ENCODE results near the gene SH3GLB1. TPM values are rescaled to one million over a fixed set of nuclear protein-coding genes. Genes with fewer than 3 reads are reported as not detected.
"Not testable (repeated sequence)": the region's sequence is repeated elsewhere in the genome, so short reads cannot be mapped to it uniquely, and the experiment has no call there.

The SH3GLB1 gene
- polyA plus RNA-seq (2013, experiment 1 of 2; ENCODE audit: insufficient read length) = 110 TPM
- polyA plus RNA-seq (2013, experiment 2 of 2; ENCODE audit: insufficient read length) = 118 TPM

DNA sequence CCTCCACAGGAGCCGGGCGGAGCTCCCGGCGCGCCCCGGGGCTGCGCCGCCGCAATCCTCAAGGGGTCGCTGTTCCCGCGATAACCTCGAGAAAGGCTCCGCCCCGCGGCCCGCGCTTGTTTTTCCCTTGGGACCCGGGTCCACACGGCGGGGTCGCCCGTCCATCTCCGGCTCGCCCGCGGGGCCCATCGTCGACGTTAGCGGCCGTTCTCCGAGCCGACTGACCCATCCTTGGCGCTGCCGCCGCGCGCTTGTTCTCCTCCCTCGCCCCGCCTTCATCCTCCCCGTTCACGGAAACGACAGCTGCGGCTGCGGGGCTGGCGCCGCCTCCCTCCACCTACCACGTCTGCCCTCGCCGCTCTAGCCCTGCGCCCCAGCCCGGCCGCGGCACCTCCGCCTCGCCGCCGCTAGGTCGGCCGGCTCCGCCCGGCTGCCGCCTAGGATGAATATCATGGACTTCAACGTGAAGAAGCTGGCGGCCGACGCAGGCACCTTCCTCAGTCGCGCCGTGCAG, at the start of gene SH3GLB1:
Gene SH3GLB1 (plus strand): TSS at position 119 of the 514 bp plus-strand sequence. CDS start 324 bp downstream, at position 443.
- peak; percentile 87 for DNase-seq

DNA sequence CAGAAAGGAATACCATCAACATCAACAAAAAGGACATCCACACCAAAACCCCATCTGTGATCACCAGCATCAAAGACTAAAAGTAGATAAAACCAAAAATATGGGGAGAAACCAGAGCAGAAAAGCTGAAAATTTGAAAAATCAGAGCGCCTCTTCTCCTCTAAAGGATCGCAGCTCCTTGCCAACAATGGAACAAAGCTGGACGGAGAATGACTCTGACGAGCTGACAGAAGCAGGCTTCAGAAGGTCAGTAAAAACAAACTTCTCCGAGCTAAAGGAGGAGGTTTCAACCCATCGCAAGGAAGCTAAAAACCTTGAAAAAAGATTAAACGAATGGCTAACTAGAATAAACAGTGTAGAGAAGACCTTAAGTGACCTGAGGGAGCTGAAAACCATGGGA, 46.0 kb upstream of the SH3GLB1 start:
- not testable (repeated sequence) for DNase-seq

DNA sequence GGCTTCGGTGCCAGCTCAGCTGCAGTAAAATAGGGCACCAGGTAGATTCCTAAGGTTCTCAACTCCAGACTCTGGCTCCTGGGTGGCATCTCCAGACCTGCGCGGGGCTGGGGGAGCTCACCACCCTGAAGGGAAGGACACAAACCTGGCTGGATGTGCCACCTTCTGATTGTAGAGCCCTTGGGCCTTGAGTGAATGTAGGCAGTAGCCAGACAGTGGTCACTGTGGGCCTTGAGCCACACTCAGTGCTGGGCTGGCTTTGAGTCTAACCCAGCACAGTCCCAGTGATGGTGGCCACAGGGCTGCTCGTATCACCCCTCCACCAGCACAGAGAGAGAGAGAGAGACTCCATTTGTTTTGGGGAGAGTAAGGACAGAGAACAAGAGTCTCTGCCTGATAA, 38.0 kb upstream of the SH3GLB1 start:
- no peak for DNase-seq

DNA sequence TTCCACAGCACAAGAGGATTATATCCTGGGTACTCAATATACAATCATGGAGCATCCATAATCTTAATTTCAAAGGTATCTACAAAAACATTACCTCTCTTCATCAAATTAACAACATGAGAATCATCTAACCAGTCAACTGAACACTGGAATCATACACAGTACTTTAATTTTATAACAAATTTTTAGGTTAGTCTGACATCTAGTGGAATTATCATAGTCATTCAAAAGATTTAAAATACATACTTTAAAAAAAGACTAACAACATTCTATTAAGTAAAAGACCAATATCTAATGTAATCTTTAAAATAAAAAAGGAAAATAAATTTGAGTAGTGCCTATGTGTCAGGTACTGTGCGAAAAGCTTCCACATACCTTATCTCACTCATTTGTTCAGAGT, 16.8 kb upstream of the SH3GLB1 start:
- peak; percentile 19 for DNase-seq

DNA sequence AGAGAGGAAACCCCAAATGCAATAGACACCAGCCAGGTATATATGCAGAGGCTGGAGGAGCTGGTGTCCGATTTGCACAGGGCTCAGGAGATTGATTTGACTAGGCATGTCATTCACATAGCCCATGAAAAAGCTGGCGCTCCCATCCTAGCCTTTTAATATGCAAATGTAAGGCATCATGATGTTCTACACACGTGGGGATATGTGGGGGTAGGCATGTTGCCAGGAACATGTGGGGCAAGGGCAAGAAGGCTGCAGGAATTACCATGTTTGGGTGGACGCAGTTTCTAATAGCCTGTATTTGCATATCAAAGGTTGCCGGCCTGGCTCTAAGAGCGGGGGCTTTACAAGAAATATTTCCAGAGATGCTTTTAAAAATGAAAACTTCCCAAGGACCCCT, 11.7 kb upstream of the SH3GLB1 start:
- no peak for DNase-seq

DNA sequence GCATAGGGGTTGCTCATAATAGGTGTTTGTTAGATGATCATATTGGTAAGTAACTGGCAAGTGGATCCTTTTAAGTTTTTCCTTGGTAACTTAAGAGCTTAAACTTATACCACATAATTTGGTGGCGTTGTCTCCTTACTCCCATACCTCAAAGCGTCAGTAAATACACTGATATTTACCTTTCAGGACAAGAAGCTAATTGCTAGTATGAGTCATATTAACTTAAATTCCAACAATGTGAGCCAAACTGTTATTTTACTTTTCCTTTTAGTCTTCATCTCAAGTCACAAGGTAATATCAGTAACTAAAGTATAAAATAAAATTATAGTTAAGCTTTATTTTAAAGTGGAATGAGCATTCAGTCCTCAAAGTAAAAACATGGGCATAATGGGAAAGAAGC, 9.0 kb upstream of the SH3GLB1 start:
- no peak for DNase-seq

DNA sequence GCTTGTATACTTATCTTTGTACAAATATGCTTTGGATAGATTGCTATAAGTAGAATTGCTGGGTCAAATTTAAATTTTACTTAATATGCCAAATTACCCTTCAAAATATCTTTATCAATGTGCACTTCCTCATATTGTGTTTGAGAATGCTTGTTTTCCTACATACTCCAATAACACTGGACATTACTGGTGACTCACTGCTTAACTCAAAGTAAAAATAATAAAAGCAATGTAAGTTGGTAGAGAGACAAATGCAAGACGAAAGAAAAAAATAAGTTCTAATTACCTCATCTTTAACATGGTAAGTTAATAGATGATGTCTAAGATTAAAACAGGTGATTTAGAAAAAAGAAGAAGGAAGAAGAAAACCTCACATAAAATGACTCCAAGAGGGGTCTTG, 7.9 kb upstream of the SH3GLB1 start:
- DNase-seq = peak; percentile 57

DNA sequence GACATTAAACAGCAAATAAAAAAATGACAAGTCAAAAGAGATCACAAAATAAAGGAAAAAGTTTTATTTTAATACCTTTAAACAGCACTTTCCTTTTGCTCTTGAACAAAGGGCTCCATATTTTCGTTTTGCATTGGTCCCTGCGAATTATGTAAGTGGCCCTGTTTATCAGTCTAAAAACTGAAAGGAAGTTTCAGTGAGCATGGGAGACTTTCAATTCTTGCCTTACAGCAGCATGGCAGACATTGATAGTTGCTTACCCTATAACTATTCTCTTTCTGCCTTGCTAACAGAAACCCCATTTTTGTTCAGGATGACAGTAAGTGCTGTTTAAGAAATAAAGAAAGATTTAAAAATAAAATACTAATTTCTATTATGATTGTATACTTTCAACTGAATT, 5.2 kb upstream of the SH3GLB1 start:
- DNase-seq = no peak

DNA sequence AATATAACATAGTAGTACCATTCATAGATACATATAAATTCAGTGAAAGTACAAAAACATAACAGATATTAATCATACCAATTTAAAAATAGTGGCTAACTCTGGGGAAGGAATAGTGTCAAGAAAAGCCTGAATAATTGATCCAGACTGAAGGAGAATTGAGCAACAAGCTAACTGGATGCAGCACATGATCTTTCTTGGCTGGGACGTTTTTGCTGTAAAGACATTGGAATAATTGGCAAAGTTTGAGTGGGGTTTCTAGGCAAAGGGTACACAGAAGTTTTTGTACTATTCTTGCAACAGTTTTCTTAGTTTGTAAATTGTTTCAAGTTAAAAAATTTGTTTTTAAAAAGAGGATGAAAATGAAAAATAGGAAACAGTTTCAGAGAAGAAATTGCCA, 2.6 kb upstream of the SH3GLB1 start:
- no peak for DNase-seq

DNA sequence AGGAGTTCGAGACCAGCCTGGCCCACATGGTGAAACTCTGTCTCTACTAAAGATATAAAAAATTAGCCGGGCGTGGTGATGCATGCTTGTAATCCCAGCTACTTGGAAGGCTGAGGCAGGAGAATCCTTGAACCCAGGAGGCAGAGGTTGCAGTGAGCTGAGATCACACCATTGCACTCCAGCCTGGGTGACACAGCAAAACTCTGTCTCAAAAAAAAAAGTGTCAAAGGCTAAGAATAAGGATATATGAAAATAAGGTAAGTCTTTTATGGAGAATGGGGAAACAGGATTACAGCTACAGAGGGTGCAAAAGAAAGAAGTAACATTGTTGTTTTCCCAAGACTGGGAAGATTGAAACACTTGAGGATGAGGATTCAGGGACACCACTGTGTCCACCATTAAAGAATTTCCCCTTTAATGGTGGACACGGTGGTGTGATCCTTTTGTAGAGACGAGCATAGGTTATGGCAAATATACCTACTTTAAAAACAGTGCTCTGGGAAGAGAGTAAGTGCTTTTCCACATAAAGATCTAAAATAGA, 1.4 kb upstream of the SH3GLB1 start:
- DNase-seq = not testable (repeated sequence)

DNA sequence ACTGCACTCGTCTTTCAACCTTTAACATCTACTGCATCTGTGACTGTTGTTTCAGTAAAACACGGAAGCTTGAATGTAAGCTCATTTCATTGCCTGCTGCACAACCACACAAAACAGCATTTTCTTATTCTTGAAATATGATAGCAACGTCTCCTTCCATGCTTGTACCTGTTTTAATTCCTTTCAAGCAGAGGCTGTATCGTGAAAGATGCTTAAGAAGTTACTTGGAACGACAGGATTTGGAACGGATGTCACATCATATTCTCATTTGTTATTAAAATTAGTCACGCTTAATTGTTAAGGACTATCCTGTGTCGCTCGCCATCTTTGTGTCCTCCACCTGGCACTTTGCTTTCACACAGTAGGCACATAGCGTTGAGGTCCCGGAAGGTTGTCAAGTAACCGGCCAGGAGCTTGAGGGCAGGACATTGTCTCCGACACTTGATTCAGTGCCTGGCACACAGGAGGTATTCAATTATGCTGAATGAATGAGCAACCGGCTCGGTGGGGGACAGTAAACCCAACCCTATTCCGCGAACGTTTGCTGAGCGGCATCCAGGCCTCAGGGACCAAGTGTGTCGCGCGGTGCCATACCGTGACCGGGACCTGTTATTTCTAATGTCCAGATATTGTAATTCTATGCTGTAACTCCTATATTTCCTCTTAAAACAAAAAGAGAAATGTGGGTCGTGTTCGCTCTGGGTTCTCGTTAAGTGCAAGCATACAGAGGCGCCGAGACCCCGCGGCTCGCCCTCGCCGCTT, 499 bp upstream of the SH3GLB1 start:
- DNase-seq = peak; percentile 46

DNA sequence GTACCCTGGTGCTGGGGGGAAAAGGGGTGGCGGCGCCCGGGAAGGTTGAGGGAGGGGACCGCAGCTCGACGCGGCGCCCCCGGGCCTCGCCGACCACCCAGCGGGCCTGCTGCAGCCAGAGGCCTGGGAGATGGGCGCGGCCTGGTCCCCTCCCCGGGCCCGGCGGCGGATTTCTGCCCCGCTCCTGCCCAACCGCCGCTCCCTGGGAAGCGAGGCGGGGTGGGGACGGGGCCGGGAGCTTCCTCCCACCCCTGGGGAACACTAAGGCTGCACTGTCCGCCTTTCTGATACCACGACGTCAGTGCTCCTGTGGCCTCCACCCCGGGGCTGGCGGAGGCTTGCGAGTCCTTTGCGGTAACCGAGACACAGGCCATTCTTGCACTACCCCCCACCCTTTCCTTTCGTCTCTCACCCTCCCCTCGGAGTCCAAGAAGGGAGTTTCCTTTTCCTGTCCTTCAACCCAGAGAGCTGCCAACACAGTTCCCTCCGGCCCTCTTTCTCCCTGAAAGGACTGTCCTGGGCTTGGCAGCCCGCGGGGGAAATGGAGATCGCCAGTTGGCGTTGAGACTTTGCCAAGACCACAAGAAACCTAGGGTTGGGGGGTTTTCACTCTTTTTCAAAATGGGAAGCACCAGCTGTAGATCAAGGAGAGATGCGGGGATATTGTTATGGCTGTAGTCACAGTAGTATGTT, 742 bp downstream of the SH3GLB1 start:
- DNase-seq = peak; percentile 77

DNA sequence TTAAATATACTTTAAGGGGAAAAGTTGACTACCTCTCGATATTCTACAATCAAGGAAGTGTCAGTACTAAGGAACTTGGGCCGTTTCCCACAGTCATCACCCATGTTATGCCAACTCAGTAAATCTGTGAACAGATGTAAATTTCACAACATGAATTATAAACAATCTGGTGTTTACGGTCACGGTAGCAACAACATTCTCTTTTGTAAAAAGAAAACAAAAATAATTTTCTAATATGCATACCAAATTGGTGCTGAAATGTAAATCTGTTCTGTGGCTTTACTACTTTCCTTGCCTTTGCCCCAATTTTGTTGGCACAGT, 1.2 kb downstream of the SH3GLB1 start:
- no peak for DNase-seq

DNA sequence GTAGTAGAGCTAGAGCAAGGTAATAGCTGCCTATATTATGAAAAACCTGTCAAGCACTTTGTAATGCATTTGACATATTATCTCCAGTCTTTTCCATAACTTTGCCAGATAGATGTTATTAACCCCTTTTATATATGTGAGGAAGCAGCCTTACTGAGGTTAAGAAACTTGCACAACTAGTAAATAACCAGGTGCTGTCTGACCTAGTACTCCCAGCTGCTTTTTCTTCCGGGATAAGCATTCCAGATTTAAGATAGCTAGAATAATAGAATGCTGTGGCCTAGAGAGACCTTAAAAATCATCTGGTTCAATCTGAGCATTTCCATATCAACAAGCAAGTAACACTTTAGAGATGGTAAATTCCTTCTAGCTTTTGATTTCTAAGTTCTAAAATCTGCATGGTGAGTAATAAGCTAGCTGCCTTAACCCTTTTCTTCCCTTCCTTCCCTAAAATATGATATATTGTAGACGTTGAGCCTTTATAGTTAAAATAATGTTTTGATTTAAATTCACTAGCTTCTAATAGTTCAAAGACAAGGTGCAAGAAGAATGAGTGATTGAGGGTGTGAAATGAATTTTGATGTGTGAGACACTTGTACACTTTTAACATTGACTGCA, 1.8 kb downstream of the SH3GLB1 start:
- no peak for DNase-seq

DNA sequence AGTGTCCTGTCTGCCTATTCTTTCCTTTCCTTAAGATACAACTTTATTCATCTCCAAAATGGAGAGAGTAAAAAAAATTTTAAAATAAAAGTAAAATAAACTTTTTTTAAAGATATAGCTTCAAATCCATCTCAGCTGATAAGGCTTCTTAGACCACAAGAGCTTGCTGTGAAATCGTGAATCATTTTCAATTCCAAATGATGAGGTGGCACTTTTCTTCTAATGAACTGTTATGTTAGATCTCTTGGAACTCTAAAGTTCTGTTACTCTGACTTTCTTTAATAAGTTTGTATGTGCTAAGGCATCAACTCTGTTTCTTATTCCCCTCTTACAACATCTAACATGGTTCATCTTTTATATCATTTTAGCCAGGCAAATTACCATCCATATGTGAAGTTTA, 4.5 kb downstream of the SH3GLB1 start:
- DNase-seq = no peak

DNA sequence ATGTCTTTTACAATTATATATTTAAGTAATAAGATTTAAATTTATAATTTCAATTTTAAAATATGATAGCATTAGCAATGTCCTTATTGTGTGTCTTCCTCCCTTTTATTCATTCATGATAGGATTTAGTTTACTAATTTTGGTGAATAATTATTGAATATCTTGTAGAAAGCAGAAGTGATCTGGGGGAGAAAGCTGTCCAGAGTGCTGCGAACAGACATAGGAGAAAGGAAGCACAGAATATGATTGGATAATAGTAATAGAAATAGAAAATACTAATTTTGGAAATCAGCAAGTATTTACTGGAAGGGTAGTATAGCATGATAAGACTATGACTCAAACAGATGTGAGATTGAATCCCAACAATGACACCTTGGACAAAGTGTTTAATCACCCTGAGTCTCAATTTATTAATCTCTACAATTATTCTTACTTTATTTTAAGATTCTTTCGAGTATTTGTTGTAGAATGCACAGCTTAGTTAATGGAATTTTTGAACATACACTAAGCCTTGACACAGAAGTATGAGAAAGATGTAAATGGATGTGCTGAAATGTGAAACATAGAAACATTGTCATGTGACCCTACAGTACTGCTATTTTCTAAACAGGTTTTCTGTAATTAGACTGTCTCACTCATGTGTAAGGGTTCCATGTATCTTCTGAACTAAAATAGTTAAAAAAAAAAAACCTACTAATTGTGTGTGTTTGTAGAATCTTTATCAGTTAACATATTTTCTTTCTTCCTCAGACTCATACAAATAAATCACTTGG, 7.9 kb downstream of the SH3GLB1 start:
- DNase-seq = no peak

DNA sequence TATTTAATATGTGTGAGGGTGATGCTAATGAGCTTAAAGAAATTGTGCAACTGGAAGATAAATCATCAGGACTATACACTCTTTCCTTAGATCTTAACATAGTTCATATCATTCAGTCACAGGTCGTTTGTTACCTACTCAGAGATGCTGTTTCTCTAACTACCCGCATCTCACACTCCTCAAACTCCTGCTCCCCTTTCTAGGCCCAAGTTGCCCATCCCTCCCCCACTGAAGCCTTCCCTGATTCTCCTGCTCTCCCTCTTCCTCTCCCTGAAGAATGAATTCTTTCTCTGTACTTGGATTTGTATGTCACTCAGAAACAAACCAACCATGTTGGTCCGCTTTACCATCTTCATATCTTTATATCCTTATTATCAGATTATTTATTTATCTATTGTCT, 9.1 kb downstream of the SH3GLB1 start:
- DNase-seq = no peak

DNA sequence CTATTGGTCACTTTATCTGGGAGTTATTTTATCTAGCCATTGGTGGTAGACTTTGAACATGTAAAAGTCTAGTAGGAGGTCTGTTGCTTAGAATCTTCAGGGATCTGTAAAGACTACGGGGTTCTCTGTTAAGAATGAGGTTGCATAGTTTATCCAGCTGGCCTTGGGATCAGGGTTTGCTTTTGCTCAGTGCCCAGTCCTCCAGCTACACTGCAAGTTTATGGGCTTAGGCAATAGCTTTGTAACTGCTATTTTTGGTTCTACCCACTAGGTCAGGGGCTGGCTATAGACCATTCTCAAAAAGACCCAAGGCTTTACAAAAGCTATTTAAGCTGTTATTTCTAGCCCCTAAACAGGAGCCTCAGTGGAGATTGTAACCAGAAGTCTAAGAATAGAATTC, 9.8 kb downstream of the SH3GLB1 start:
- no peak for DNase-seq

DNA sequence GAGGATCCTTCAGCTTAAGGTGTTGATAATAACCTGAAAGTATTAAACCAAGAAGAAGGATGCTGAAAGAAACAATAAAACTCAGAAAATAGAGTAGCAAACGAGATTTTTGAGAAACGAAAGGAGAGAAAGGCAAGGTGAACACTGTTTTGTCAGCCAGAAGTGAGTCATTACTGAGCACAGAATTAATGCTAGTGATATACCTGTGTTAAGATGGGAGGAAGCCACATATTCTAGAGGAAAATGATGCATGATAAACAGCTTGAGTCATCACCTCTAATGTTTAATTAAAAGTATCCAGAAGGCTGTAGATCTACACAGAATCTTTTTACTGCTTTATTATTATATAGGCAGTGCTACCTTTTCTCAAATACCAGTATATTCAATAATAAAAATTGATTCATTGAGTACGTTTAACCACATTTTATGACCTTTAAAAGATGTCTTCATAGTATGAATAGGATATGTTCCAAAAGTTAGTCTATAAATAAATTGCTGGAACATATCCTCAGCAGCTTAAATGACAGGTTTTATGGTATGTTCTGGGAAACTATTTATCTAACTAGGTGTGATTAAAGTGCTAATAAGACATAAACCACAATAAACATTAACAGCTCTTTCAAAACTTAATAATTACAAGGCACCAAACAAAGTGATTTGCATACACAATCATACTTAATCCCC, 10.3 kb downstream of the SH3GLB1 start:
- DNase-seq = no peak

DNA sequence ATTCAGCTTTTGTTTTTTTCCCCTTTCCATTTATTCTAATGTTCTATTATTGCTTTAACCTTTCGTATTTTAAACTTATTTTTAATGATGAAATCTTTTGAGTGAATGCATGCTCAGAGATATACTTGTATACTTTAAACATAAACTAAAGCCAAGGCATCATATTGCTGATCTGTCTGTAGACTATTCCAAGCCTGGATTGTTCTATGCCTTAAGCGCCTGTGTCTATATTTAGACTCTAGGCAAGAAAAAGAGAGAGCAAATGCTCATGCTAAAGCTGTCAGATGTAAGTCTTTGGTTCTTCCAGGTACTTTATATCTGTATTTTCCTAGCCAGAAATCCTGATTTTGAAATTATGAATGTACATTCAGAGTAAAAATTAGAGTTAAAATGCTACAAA, 14.4 kb downstream of the SH3GLB1 start:
- no peak for DNase-seq

DNA sequence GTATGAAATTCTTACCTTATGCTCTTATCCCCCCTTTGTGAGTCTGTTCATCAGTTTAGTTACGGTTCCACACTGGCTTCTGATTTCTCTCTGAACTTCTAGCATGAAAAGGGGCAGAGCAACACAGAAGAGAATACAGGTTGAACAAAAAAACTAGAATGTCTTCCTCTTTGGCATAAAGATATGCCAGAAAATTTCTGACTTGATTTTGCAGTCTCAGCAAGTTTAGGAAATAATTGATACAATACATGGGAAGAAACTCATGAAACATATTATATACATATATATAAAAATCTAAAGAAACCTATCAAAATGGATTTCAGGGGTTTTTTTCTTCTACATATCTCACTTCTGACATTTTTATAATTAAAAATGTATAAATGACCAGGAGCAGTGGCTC, 27.0 kb downstream of the SH3GLB1 start:
- no peak for DNase-seq

DNA sequence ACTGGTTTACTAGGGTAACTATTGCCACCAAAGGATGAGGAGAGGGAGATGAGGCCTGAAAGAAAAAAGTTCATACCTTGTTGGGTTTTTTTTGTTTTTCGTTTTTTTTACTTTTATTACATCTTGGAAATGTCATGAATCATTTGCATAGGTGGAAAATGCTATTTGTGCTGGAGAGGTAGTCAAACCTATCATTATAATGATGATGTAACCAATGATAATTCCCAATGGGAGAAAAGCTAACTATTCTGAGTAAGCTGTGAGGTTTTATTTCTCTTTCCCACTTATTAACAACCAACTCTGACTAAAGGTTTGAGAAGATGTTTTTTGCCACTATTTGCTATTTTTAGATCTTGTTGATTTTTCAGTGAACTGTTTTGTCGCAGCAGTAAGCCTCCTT, 29.0 kb downstream of the SH3GLB1 start:
- DNase-seq = no peak
